ENCODE results near the gene SYDE2. TPM values are rescaled to one million over a fixed set of nuclear protein-coding genes. Genes with fewer than 3 reads are reported as not detected.

The SYDE2 gene
- total RNA-seq, 6 experiments from 2014 or later, result 3.2 to 6.7 (median 4.4) TPM

DNA sequence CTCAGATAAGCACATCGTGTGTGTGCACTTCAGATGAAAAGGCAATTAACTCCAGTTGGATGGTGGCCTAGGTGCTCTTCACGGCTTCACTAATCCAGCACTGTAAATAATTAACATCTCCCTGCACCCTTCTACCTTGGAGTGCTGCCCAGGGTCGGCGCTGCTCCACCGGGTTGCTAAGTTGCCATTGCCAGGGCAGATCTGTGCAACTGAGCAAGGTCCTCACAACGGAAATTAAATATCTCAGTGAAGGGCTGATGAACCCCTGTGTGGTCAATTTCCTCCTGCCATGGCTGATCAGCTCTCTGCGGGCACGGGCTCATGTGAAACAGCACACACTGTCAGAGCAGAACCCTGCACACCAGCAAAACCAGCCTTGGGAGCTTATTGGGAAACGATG, 63.2 kb downstream of the SYDE2 start:
- Histone ChIP-seq H3K27me3 (no peaks in the 10 kb centered on the region), H3K27ac (peak overlapping the region in 2 of 3 donors; percentile 51 to 66), H3K4me3 (peak overlapping the region in 2 of 3 donors; percentile 3 to 31), H3K9me3 (no peaks in the 10 kb centered on the region), H3K4me1 (peaks cover 0 to 29% (median 12%) of the 10 kb centered on the region in 4 donors), H3K36me3 (no peaks in the 10 kb centered on the region)
- DNase-seq (peak; percentile 84 to 95 (median 91)), ATAC-seq (peak; percentile 92 to 96 (median 95))
- WGBS (ENCODE audit: insufficient coverage, low coverage, low lambda C conversion rate, missing lambda C conversion rate), result 23% methylated on average over 9 of the region's 9 CpGs
- intact Hi-C loops (cut with DNase I), result no loop called here
- no peak for TF ChIP-seq POLR2A (IDR thresholded peaks at IDR 0.05)
- TF ChIP-seq, protein P1, sequence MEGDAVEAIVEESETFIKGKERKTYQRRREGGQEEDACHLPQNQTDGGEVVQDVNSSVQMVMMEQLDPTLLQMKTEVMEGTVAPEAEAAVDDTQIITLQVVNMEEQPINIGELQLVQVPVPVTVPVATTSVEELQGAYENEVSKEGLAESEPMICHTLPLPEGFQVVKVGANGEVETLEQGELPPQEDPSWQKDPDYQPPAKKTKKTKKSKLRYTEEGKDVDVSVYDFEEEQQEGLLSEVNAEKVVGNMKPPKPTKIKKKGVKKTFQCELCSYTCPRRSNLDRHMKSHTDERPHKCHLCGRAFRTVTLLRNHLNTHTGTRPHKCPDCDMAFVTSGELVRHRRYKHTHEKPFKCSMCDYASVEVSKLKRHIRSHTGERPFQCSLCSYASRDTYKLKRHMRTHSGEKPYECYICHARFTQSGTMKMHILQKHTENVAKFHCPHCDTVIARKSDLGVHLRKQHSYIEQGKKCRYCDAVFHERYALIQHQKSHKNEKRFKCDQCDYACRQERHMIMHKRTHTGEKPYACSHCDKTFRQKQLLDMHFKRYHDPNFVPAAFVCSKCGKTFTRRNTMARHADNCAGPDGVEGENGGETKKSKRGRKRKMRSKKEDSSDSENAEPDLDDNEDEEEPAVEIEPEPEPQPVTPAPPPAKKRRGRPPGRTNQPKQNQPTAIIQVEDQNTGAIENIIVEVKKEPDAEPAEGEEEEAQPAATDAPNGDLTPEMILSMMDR (IDR thresholded peaks at IDR 0.05), result no peak

DNA sequence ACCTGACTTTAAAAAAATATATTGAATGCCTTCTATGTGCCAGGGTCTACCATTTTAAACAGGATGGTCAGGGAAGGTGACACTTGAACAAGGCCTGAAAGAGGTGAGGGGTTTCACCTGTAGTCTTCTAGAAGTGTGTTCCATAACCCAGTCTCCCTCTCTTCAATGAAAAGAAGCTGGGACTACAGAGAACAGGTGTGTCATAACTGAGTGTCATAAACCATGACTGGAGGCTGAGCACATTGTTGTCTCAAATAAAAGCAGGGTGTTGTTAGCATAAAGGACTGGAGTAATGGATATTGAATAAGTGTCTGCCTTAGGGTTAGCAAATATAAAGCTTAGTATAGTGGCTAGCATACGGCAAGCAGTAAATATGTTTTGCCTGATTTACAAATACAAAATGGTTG, 65.4 kb downstream of the SYDE2 start:
- TF ChIP-seq, protein P1 (IDR thresholded peaks at IDR 0.05), result no peak
- TF ChIP-seq POLR2A (IDR thresholded peaks at IDR 0.05), result no peak
- ATAC-seq (peak in 1 of 4 donors; percentile 2), DNase-seq (no peak)
- intact Hi-C loops (cut with DNase I), result no loop called here
- H3K27ac ChIP-seq, result peak overlapping the region in 2 of 3 donors; percentile 15 to 31
- 56% methylated on average over 1 of the region's 1 CpG for WGBS (ENCODE audit: insufficient coverage, low coverage, low lambda C conversion rate, missing lambda C conversion rate)
- H3K4me3 ChIP-seq, result no peak overlapping the region
- H3K9me3 ChIP-seq, result no peaks in the 10 kb centered on the region
- no peaks in the 10 kb centered on the region for H3K36me3 ChIP-seq
- no peaks in the 10 kb centered on the region for H3K27me3 ChIP-seq
- peaks cover 0 to 29% (median 12%) of the 10 kb centered on the region in 4 donors for H3K4me1 ChIP-seq

DNA sequence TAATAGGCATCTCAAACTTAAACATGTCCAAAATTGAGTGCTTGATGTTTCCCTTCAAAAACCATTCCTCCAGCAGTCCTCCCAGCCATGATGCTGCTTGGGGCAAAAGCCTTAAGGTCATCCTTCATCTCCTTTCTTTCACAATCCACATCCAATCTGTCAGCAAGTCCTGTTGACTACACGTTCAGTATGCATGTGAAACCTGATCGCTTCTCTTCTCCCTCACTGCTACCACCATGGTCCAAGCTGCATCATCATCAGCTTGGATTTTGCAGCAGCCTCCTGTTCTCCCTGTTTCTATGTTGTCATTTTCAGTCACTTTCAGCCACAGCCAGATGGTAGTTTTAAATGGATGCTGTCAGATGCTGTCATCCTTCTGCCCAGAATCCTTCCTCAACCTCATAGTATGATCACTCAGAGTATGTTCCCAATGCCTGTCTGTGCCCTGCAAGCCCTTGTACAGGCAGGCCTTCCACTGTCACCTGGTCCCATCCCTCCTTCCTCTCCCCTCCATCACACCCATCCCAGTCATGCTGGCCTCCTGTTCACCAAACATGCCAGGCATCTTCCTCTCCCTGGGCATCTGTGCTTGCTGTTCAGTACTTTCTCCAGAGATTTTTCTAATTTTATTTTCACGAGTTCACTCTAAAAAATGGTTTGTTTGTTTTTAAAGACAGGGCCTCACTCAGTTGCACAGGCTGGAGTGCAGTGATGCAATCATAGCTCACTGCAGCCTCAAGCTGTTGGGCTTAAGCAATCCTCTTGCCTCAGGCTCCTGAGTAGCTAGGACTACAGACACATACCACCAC, 66.0 kb downstream of the SYDE2 start:
- intact Hi-C loops (cut with DNase I), result no loop called here
- Histone ChIP-seq H3K4me1 (peaks cover 0 to 29% (median 12%) of the 10 kb centered on the region in 4 donors), H3K36me3 (no peaks in the 10 kb centered on the region), H3K27ac (peak overlapping the region in 1 of 3 donors; percentile 15), H3K27me3 (no peaks in the 10 kb centered on the region), H3K9me3 (no peaks in the 10 kb centered on the region), H3K4me3 (no peak overlapping the region)
- ATAC-seq (peak; percentile 60 to 80 (median 71)), DNase-seq (peak; percentile 29 to 62 (median 61))
- TF ChIP-seq POLR2A (IDR thresholded peaks at IDR 0.05), result no peak
- TF ChIP-seq, protein P1 (IDR thresholded peaks at IDR 0.05), result no peak
- 39% methylated on average over 3 of the region's 3 CpGs for WGBS (ENCODE audit: insufficient coverage, low coverage, low lambda C conversion rate, missing lambda C conversion rate)

DNA sequence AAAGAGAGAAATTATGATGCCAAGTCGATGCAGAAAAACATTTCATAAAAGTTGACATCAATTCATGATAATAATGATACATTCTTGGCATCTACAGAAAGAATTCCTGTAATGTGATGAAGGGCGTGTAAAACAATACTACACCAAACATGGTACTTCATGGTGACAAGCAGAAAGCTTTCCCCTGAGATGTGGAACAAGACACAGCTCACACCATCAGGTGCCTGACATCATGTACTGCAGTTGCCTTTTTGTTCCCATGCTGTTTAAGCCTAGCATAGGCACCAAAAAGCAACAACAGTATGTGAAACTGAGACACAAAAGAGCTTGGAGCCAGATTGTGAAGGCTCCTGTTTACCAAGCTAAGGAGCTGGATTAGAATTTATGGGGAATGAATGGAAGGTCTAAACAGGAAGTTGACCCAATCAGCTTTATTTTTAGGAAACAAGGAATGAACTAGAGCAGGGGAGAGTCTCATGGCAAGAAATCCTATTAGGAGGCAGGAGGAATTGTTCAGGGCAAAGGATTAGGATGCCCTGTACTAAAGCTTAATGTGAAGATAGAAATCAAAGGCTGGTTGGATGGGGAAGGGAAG, 67.2 kb downstream of the SYDE2 start:
- 78% methylated on average over 2 of the region's 2 CpGs for WGBS (ENCODE audit: insufficient coverage, low coverage, low lambda C conversion rate, missing lambda C conversion rate)
- Histone ChIP-seq H3K4me3 (no peak overlapping the region), H3K9me3 (no peaks in the 10 kb centered on the region), H3K36me3 (no peaks in the 10 kb centered on the region), H3K27ac (no peak overlapping the region), H3K4me1 (peaks cover 0 to 29% (median 12%) of the 10 kb centered on the region in 4 donors), H3K27me3 (no peaks in the 10 kb centered on the region)
- DNase-seq, result no peak
- ATAC-seq, result no peak
- intact Hi-C loops (cut with DNase I), result no loop called here
- TF ChIP-seq, protein P1 (IDR thresholded peaks at IDR 0.05), result no peak
- no peak for TF ChIP-seq POLR2A (IDR thresholded peaks at IDR 0.05)

Measured in right lobe of liver (tissue), 6 donors.